HG02588 (cell line): ENCODE measurements around the gene MAPK10.

Experiments used
- ATAC-seq: cut with Tn5 transposase; IDR thresholded peaks from one replicate; pipeline ENCODE4 v1.9.1; 2021; ENCODE audit warnings: mild to moderate bottlenecking, moderate library complexity; ENCODE audit not compliant: unreplicated experiment

The MAPK10 gene

GRCh38 chr4:85940151-85940550 lies 419.7 kb downstream of the MAPK10 start:
- no peak for ATAC-seq
